Measurements from ENCODE around the gene ARSB.

- TF ChIP-seq POLR2AphosphoS5 (IDR thresholded peaks at IDR 0.05; ENCODE audit: low read depth, low read length), result no peak
- TF ChIP-seq FOXP2 (optimal IDR thresholded peaks at IDR 0.05; ENCODE audit: borderline replicate concordance, extremely low read depth, extremely low read length, insufficient read depth), result no peak
- no peak for TF ChIP-seq SIN3A (IDR thresholded peaks at IDR 0.05; ENCODE audit: borderline replicate concordance, insufficient read depth, low read length)
- no peak for TF ChIP-seq REST (IDR thresholded peaks at IDR 0.05; ENCODE audit: insufficient read depth in 1 of 2, low read depth in 2 of 2, low read length in 2 of 2)
Observed at GRCh38 chr5:78985116-78985724, at the start of gene ARSB.

All from PFSK-1 (cell line).